GM23248 (cell line): ENCODE results near the gene NRDE2.

ENCODE experiments used
- EZH2 ChIP-seq: fragments of 200-600 bp; sonication (generic); IDR thresholded peaks from 2 replicates; pipeline ENCODE4 v1.6.1; 2018; ENCODE audit warnings: antibody characterized with exemption, mild to moderate bottlenecking; ENCODE audit not compliant: insufficient read depth, poor library complexity, severe bottlenecking
- EZH2phosphoT487 ChIP-seq: fragments of 200-600 bp; sonication (generic); IDR thresholded peaks from 2 replicates; pipeline ENCODE4 v1.6.1; 2018; ENCODE audit warnings: antibody characterized with exemption, moderate library complexity, mild to moderate bottlenecking, low read depth; ENCODE audit not compliant: insufficient read depth

DNA sequence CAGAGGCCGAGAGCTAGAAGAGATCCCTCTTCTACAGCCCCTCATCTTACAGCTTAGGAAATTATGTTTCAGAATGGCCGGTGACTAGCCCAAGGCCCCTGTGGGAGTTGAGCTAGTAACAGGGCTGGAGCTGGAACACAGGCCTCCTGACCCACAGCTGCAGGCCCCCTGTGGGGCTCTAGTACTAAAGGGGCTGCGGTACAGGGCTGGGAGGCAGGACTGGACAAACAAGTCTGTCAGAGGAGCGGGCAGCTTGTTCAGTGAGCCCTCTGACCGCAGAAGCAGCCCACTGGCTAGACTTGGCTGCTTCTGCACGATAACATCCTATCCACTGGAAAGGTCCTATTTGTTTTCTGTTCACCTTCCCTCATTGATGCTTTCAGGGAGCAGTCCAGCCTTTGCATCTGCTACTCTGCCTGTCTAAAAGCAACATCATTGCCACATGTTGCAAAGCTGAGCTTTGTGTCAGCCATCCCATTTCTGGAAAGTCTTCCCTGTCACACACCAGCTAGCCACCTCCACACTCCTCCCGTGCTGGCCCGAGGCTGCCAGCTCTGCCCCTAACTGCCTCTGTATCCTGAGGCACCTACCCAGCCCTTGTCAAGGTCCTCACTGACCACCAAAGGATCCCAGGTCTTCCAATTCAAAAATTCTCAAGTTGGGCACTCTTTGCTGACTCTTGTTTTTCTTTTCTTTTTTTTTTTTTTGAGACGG, 65.1 kb downstream of the NRDE2 start:
- TF ChIP-seq EZH2 (no peak), EZH2phosphoT487 (no peak)
